Psoas muscle (tissue), 8 donors: ENCODE measurements around the gene ACTBL2. TPM values are rescaled to one million over a fixed set of nuclear protein-coding genes. Genes with fewer than 3 reads are reported as not detected.
A peak's percentile ranks its signal among the peaks of the same experiment; 100 is the strongest.

Source experiments
- ATAC-seq, 4 donors: fragments of 200-7000 bp; cut with Tn5 transposase; one replicate each; pipeline ENCODE4 v1.9.1; 2020; ENCODE audit warnings: moderate library complexity in 3 of 4, mild to moderate bottlenecking in 2 of 4
- DNase-seq, 2 donors: peaks; one replicate each; pipeline ENCODE4 v3.0.0-alpha.2; 2020
- H3K27ac ChIP-seq: fragments of 200-600 bp; one replicate; pipeline ENCODE4 v1.8.0; 2022
- H3K27me3 ChIP-seq, 3 donors: fragments of 200-600 bp in 1 of 3; one replicate each; pipeline versions ENCODE4 v1.6.1 to v1.8.0; 2013 to 2022; ENCODE audit warnings: low read length in 2 of 3, mild to moderate bottlenecking in 2 of 3, moderate library complexity in 1 of 3; ENCODE audit not compliant: insufficient read depth in 3 of 3
- H3K36me3 ChIP-seq, 2 donors: fragments of 200-600 bp in 1 of 2; one replicate each; pipeline versions ENCODE4 v1.6.1 to v1.8.0; 2013 to 2022; ENCODE audit warnings: low read depth in 1 of 2, mild to moderate bottlenecking in 1 of 2, moderate library complexity in 1 of 2; ENCODE audit not compliant: insufficient read depth in 1 of 2
- H3K4me1 ChIP-seq: fragments of 200-600 bp; one replicate; pipeline ENCODE4 v1.8.0; 2022
- H3K4me3 ChIP-seq: fragments of 200-600 bp; one replicate; pipeline ENCODE4 v1.8.0; 2022; ENCODE audit warnings: mild to moderate bottlenecking
- H3K9me3 ChIP-seq: fragments of 200-600 bp; one replicate; pipeline ENCODE4 v1.8.0; 2022
- WGBS, 3 donors: extraction: QIAGEN DNeasy Blood & Tissue Kit; methylation state at CpG; one replicate each; pipeline versions ENCODE4 v1.1.6 to v1.1.7; 2013; 5-methylcytosine and 5-hydroxymethylcytosine counted together
- intact Hi-C, 2 donors: fragments of 100-400 bp; cut with DNase I; formaldehyde crosslinking; loops; one replicate each; pipeline versions ENCODE4 v1.11.0 to v1.14.2; 2022
- polyA plus RNA-seq, 3 donors: library from polyadenylated mRNA; stranded (reverse); fragments of 200-250 nt; gene quantifications; one replicate each; pipeline ENCODE4 v1.2.3, GENCODE V29; 2013
- total RNA-seq, 4 donors: library from RNA; stranded (reverse); fragmentation: NEBNext Ultra II Directional in 2 of 4; extraction: Animal tissue kit (Norgen Biotek cat#: 25700) in 2 of 4; gene quantifications; one replicate each; pipeline versions ENCODE4 v1.2.1 to v1.2.4, GENCODE V29; 2021 to 2023
- TF ChIP-seq, protein P1 (sequence below): fragments of 200-600 bp; IDR thresholded peaks from one replicate; pipeline ENCODE4 v1.8.0; 2022; ENCODE audit warnings: antibody characterized with exemption
- donor health status: healthy with polysubstance abuse.
- donor health status: DM: no; HTN: no; CAD: no; lungs with moderate emphysema.
- donor health status: Bipolar disorder and iron deficiency.
- donor health status: healthy.
- donor health status: DM: yes; HTN: yes; CAD: no.
- donor health status: DM: no; HTN: no; CAD: no.
- donor health status: DM: no; HTN: no; CAD: no.
- donor health status: DM: yes; HTN: yes; CAD: no.

ACTBL2 gene
- total and polyA plus RNA-seq, 7 donors = not detected

DNA sequence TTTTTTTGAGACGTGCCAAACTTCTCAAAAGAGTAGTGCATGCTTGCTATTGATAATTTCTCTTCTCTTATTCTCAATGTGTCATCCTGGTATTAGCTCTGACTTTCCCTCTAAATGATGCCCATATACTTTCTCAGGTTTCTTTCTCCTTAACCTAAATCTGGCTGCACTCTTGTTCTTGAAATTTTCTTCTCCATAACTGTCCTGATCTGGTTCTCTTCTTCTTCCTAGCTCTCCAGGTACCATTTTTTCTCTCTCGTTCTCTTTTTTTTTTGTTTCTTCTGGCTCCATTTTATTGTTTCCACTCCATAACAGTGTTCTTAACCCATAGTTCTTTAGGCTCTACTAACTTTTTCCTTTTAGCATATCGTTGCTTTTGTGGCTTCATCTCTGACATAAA is 47.9 kb downstream of the ACTBL2 start:
- no peaks in the 10 kb centered on the region for H3K36me3 ChIP-seq
- H3K4me1 ChIP-seq = no peaks in the 10 kb centered on the region
- TF ChIP-seq, protein P1, sequence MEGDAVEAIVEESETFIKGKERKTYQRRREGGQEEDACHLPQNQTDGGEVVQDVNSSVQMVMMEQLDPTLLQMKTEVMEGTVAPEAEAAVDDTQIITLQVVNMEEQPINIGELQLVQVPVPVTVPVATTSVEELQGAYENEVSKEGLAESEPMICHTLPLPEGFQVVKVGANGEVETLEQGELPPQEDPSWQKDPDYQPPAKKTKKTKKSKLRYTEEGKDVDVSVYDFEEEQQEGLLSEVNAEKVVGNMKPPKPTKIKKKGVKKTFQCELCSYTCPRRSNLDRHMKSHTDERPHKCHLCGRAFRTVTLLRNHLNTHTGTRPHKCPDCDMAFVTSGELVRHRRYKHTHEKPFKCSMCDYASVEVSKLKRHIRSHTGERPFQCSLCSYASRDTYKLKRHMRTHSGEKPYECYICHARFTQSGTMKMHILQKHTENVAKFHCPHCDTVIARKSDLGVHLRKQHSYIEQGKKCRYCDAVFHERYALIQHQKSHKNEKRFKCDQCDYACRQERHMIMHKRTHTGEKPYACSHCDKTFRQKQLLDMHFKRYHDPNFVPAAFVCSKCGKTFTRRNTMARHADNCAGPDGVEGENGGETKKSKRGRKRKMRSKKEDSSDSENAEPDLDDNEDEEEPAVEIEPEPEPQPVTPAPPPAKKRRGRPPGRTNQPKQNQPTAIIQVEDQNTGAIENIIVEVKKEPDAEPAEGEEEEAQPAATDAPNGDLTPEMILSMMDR = no peak
- H3K27me3 ChIP-seq = no peaks in the 10 kb centered on the region
- intact Hi-C loops = loop anchor here in 1 of 2 donors (5.0 kb wide), 1 partner anchor 137 kb away; no protein-coding TSS in a partner anchor
- ATAC-seq = no peak
- no peaks in the 10 kb centered on the region for H3K9me3 ChIP-seq
- H3K27ac ChIP-seq = no peak overlapping the region
- no peak overlapping the region for H3K4me3 ChIP-seq
- no peak for DNase-seq
- WGBS, 3 donors = 64 to 84% (median 77%) methylated on average over 3 of the region's 3 CpGs

DNA sequence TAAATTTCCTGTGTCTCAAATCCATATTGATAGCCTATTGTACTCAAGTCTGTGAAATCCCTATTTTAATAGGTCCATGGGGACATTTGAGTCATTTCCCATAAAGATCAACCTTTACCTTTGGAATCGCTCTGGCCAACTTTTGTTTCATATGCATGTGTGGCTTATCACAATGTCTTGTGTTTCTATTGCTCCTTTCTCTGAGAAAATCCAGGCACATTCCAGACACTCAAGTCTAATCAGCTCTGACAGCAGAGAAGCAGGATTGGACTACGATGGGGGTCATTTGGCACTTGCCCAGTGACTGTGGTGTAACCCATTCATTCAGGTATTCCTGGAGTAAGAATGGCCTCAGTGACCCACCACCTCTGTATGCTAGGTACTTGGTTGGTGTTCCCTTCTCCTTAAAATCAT is 48.4 kb downstream of the ACTBL2 start:
- WGBS, 3 donors = 46 to 51% (median 49%) methylated on average over 2 of the region's 2 CpGs
- TF ChIP-seq, protein P1 = no peak
- intact Hi-C loops = no loop called here
- Histone ChIP-seq H3K4me3 (no peak overlapping the region), H3K4me1 (no peaks in the 10 kb centered on the region), H3K36me3 (no peaks in the 10 kb centered on the region), H3K27ac (no peak overlapping the region), H3K9me3 (no peaks in the 10 kb centered on the region), H3K27me3 (no peaks in the 10 kb centered on the region)
- DNase-seq (no peak), ATAC-seq (no peak)

DNA sequence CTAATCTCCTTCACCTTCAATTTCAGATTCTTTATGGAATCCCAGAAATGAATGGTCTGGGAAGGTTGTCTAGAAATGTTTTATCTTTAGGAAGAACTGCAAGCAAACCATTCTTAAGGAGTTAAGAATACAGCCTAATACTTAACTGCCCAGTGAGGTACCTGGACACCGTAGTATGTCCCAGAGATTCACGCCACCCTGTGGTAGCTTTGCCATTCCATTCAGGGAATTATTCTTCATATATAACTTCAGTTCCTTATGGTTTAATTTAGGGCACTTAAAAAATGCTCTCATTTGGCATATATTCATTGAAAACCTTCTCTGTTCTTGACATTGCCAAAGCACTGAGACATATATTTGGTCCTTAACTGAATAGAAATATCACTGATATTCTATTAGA is 49.7 kb downstream of the ACTBL2 start:
- H3K27me3 ChIP-seq = no peaks in the 10 kb centered on the region
- no peaks in the 10 kb centered on the region for H3K9me3 ChIP-seq
- DNase-seq (no peak), ATAC-seq (no peak)
- no peak overlapping the region for H3K27ac ChIP-seq
- H3K4me1 ChIP-seq = no peaks in the 10 kb centered on the region
- no peaks in the 10 kb centered on the region for H3K36me3 ChIP-seq
- WGBS, 3 donors = 92 to 94% (median 92%) methylated on average over 2 of the region's 2 CpGs
- intact Hi-C loops = no loop called here
- no peak overlapping the region for H3K4me3 ChIP-seq
- TF ChIP-seq, protein P1 = peak; percentile 18

DNA sequence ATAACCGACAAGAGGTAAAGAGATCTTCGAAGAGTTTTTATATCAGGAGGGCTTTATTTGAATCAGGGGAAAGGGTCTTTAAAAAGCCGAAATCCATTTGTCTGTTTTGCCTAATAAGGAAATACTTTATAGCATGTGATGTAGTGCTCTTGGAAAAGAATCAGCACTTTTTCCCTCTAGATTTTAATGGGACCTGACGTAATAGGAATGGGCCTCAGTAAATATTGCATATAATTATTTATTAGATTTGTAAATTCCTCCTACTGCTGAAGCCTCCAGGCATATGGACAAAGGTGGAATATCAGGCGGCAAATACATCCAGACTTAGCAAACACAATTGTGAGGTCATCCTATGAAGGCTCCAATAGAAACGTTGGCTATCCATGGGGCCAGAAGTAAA is 50.9 kb downstream of the ACTBL2 start:
- 79 to 88% (median 85%) methylated on average over 6 of the region's 6 CpGs for WGBS, 3 donors
- no peak overlapping the region for H3K27ac ChIP-seq
- no peaks in the 10 kb centered on the region for H3K9me3 ChIP-seq
- TF ChIP-seq, protein P1 = no peak
- no peaks in the 10 kb centered on the region for H3K27me3 ChIP-seq
- no peaks in the 10 kb centered on the region for H3K4me1 ChIP-seq
- ATAC-seq (no peak), DNase-seq (no peak)
- no peaks in the 10 kb centered on the region for H3K36me3 ChIP-seq
- no peak overlapping the region for H3K4me3 ChIP-seq
- intact Hi-C loops = no loop called here
